A549 (cell line): Measurements from ENCODE around the gene UNC5C. TPM values are rescaled to one million over a fixed set of nuclear protein-coding genes. Genes with fewer than 3 reads are reported as not detected.

Experiments
- ATAC-seq, 2 experiments: fragments of 200-7000 bp in 1 of 2; fragments of >200 bp in 1 of 2; cut with Nextera tagmentation in 1 of 2; cut with Tn5 transposase in 1 of 2; 3 replicates each; pipeline versions ENCODE4 v1.8.0 to v1.9.1; 2018 to 2020; ENCODE audit warnings: mild to moderate bottlenecking in 1 of 2, moderate library complexity in 1 of 2
- CTCF ChIA-PET: fragments of 300-600 bp; sonication (Branson Sonifier 250); formaldehyde crosslinking; extraction: SDS; loops from one replicate; lab custom pipeline; 2021; ENCODE audit warnings: antibody characterized with exemption, inconsistent platforms; lab: Yijun Ruan, JAX
- POLR2A ChIA-PET: fragments of 350-600 bp; formaldehyde crosslinking; extraction: SDS; loops from one replicate; lab custom pipeline; 2021; ENCODE audit warnings: antibody characterized with exemption, inconsistent platforms; lab: Yijun Ruan, JAX
- DNase-seq, 2 experiments: peaks; one replicate each; pipeline versions ENCODE4 v3.0.0 to v3.0.0-alpha.2; 2011 to 2016; ENCODE audit warnings: low read depth in 1 of 2, low spot score in 1 of 2
- FAIRE-seq: peaks from 2 replicates; lab custom pipeline; 2011; peaks lifted over from hg19 to GRCh38; lab: Jason Lieb, UNC
- H3K27ac ChIP-seq, 2 experiments: fragments of >200 bp; sonication (Bioruptor Twin); formaldehyde crosslinking; 3 replicates each; pipeline ENCODE4 v1.5.1; 2016 to 2017
- H3K4me1 ChIP-seq: fragments of >200 bp; sonication (Bioruptor Twin); formaldehyde crosslinking; 3 replicates; pipeline ENCODE4 v1.6.1; 2016
- H3K4me2 ChIP-seq: fragments of >200 bp; sonication (Bioruptor Twin); formaldehyde crosslinking; 3 replicates; pipeline ENCODE4 v1.6.1; 2016
- H3K4me3 ChIP-seq: fragments of >200 bp; sonication (Bioruptor Twin); formaldehyde crosslinking; 3 replicates; pipeline ENCODE4 v1.5.1; 2016
- H3K9me3 ChIP-seq: fragments of >200 bp; sonication (Bioruptor Twin); formaldehyde crosslinking; 3 replicates; pipeline ENCODE4 v1.6.1; 2016
- CBX2 ChIP-seq: fragments of 200-600 bp; sonication (generic); IDR thresholded peaks from 2 replicates; pipeline ENCODE4 v1.6.1; 2016; ENCODE audit warnings: low read depth, mild to moderate bottlenecking, borderline replicate concordance
- CHD2 ChIP-seq: fragments of 150-350 bp; IDR thresholded peaks from 2 replicates; pipeline ENCODE4 v1.6.1; 2014; ENCODE audit warnings: low read length; ENCODE audit not compliant: partially characterized antibody
- CHD4 ChIP-seq: fragments of 200-600 bp; sonication (generic); IDR thresholded peaks from 2 replicates; pipeline ENCODE4 v1.6.1; 2016; ENCODE audit warnings: antibody characterized with exemption, mild to moderate bottlenecking, borderline replicate concordance
- E2F6 ChIP-seq: IDR thresholded peaks from 2 replicates; pipeline ENCODE4 v1.6.1; 2012; ENCODE audit warnings: low read depth, borderline replicate concordance
- EHF ChIP-seq: fragments of 250-450 bp; sonication (Bioruptor Pico); IDR thresholded peaks from 2 replicates; pipeline ENCODE4 v1.5.0; 2020; ENCODE audit warnings: mild to moderate bottlenecking
- EHMT2 ChIP-seq: fragments of 200-600 bp; sonication (generic); IDR thresholded peaks from 2 replicates; pipeline ENCODE4 v1.6.1; 2016; ENCODE audit warnings: antibody characterized with exemption, low read depth, mild to moderate bottlenecking, moderate library complexity
- EP300 ChIP-seq, 2 experiments: fragments of >200 bp; sonication (Bioruptor Twin); formaldehyde crosslinking; IDR thresholded peaks; 2 replicates in 1 of 2; 3 replicates in 1 of 2; pipeline ENCODE4 v1.6.1; 2016 to 2017
- ESRRA ChIP-seq: fragments of 150-350 bp; IDR thresholded peaks from 2 replicates; pipeline ENCODE4 v1.6.1; 2014; ENCODE audit warnings: mild to moderate bottlenecking, low read length, borderline replicate concordance
- FOSL2 ChIP-seq, 2 experiments: fragments of 450-650 bp in 1 of 2; fragments of >200 bp in 1 of 2; sonication (Bioruptor Twin) in 1 of 2; formaldehyde crosslinking; IDR thresholded peaks; 2 replicates each; pipeline versions ENCODE4 v1.5.0 to v1.6.1; 2016 to 2020; ENCODE audit warnings: mild to moderate bottlenecking in 1 of 2, moderate library complexity in 1 of 2
- GATA3 ChIP-seq: IDR thresholded peaks from 2 replicates; pipeline ENCODE4 v1.6.1; 2012; ENCODE audit warnings: borderline replicate concordance
- HDAC2 ChIP-seq: fragments of 200-600 bp; sonication (generic); IDR thresholded peaks from 2 replicates; pipeline ENCODE4 v1.6.1; 2016
- HES2 ChIP-seq: fragments of >200 bp; sonication (Bioruptor Twin); formaldehyde crosslinking; IDR thresholded peaks from 2 replicates; pipeline ENCODE4 v1.6.1; 2016
- HEYL ChIP-seq: fragments of 250-450 bp; sonication (Bioruptor Pico); IDR thresholded peaks from 2 replicates; pipeline ENCODE4 v1.8.0; 2021; ENCODE audit warnings: mild to moderate bottlenecking, moderate library complexity
- JUN ChIP-seq, 2 experiments: fragments of >200 bp; sonication (Bioruptor Twin); formaldehyde crosslinking; IDR thresholded peaks; 2 replicates in 1 of 2; 3 replicates in 1 of 2; pipeline ENCODE4 v1.6.1; 2016 to 2017
- KDM1A ChIP-seq: fragments of 200-600 bp; sonication (generic); IDR thresholded peaks from 2 replicates; pipeline ENCODE4 v1.6.1; 2016; ENCODE audit warnings: low read depth, mild to moderate bottlenecking
- MAFK ChIP-seq: fragments of 450-650 bp; IDR thresholded peaks from 2 replicates; pipeline ENCODE4 v1.6.1; 2014; ENCODE audit not compliant: partially characterized antibody
- NR3C1 ChIP-seq: fragments of >200 bp; sonication (Bioruptor Twin); formaldehyde crosslinking; IDR thresholded peaks from 3 replicates; pipeline ENCODE4 v1.6.1; 2017
- PHF8 ChIP-seq: fragments of 200-600 bp; sonication (generic); IDR thresholded peaks from 2 replicates; pipeline ENCODE4 v1.6.1; 2016; ENCODE audit warnings: low read depth, mild to moderate bottlenecking, antibody characterized with exemption, moderate library complexity, borderline replicate concordance
- POLR2AphosphoS2 ChIP-seq: conservative IDR thresholded peaks from 2 replicates; pipeline ENCODE4 v1.6.1; 2012; ENCODE audit warnings: low read length, improper control_type of control experiment, inconsistent platforms
- RARB ChIP-seq: fragments of 250-450 bp; sonication (Bioruptor Pico); IDR thresholded peaks from 2 replicates; pipeline ENCODE4 v1.8.0; 2021; ENCODE audit warnings: mild to moderate bottlenecking, moderate library complexity
- RFX5 ChIP-seq: fragments of 450-650 bp; IDR thresholded peaks from 2 replicates; pipeline ENCODE4 v1.7.1; 2014; ENCODE audit warnings: antibody characterized with exemption, mild to moderate bottlenecking, moderate library complexity
- RNF2 ChIP-seq: fragments of 200-600 bp; sonication (generic); IDR thresholded peaks from 2 replicates; pipeline ENCODE4 v1.6.1; 2016; ENCODE audit warnings: low read depth, mild to moderate bottlenecking, antibody characterized with exemption, moderate library complexity, borderline replicate concordance
- SREBF2 ChIP-seq: fragments of 450-650 bp; IDR thresholded peaks from 2 replicates; pipeline ENCODE4 v1.6.1; 2014; ENCODE audit warnings: mild to moderate bottlenecking, moderate library complexity
- ZC3H11A ChIP-seq: fragments of 450-650 bp; IDR thresholded peaks from 2 replicates; pipeline ENCODE4 v1.6.1; 2014; ENCODE audit warnings: antibody characterized with exemption, mild to moderate bottlenecking
- ZFP36 ChIP-seq: fragments of 450-650 bp; IDR thresholded peaks from 2 replicates; pipeline ENCODE4 v1.6.1; 2014; ENCODE audit warnings: borderline replicate concordance; ENCODE audit not compliant: partially characterized antibody
- ZSCAN20 ChIP-seq: fragments of 250-450 bp; sonication (Bioruptor Pico); IDR thresholded peaks from 2 replicates; pipeline ENCODE4 v1.8.0; 2022; ENCODE audit warnings: mild to moderate bottlenecking, moderate library complexity
- WGBS: methylation state at CpG from one replicate; pipeline ENCODE4 v1.1.6; 2017; ENCODE audit errors: missing lambda C conversion rate; 5-methylcytosine and 5-hydroxymethylcytosine counted together
- polyA plus RNA-seq, 4 experiments: library from polyadenylated mRNA; depleted of rRNA in 3 of 4; stranded (reverse); fragments of >200 nt; fragmentation: RNase III in 1 of 4; extraction: RNeasy Plus Mini Kit Qiagen cat#74134 plus additional on column Dnase treatment in 1 of 4; gene quantifications; 2 replicates in 3 of 4; 3 replicates in 1 of 4; pipeline ENCODE4 v1.2.3, GENCODE V29; 2011 to 2017
- TF ChIP-seq, protein P1 (sequence below): fragments of 250-450 bp; sonication (Bioruptor Pico); IDR thresholded peaks from 2 replicates; pipeline ENCODE4 v1.5.0; 2020; ENCODE audit warnings: low read depth, mild to moderate bottlenecking, moderate library complexity
- TF ChIP-seq, protein P2 (sequence below): IDR thresholded peaks from 2 replicates; pipeline ENCODE4 v1.6.1; 2012
- TF ChIP-seq, protein P3 (sequence below): fragments of >200 bp; sonication (Bioruptor Twin); formaldehyde crosslinking; IDR thresholded peaks from 3 replicates; pipeline ENCODE4 v1.5.1; 2016

UNC5C gene
- polyA plus RNA-seq, 2 of the 4 experiments (the other 2 are of a cell fraction): 0.13 TPM; not detected in 1

DNA sequence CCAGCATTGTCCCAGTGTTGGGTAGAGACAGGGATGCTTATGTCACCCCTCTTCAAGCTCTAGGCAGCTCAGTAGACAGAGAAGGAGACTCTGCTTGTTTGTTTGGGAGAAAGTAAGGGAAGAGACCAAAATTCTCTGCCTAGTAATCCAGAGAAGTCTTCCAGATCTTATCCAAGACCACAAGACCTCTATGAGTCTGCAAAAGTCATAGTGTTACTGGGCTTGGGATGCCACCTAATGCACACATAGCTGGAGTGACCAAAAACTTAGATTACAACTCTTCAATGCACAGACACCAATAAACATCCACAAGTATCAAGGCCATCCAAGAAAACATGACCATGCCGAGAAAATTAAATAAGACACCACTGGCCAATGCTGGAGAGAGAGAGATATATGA, 205.5 kb downstream of the UNC5C start:
- Histone ChIP-seq H3K27ac (no peak overlapping the region), H3K9me3 (peaks cover 4% of the 10 kb centered on the region; the same call in 1 of the 3 replicates), H3K4me1 (no peaks in the 10 kb centered on the region), H3K4me2 (no peak overlapping the region), H3K4me3 (no peak overlapping the region)
- FAIRE-seq (no peak), DNase-seq (no peak), ATAC-seq (no peak)
- TF ChIP-seq, protein P1, sequence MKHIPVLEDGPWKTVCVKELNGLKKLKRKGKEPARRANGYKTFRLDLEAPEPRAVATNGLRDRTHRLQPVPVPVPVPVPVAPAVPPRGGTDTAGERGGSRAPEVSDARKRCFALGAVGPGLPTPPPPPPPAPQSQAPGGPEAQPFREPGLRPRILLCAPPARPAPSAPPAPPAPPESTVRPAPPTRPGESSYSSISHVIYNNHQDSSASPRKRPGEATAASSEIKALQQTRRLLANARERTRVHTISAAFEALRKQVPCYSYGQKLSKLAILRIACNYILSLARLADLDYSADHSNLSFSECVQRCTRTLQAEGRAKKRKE (CRISPR knock-in tag): no peak
- TF ChIP-seq MAFK (no peak), EHMT2 (no peak), ZC3H11A (no peak), GATA3 (no peak), ESRRA (no peak), PHF8 (no peak), NR3C1 (no peak), HDAC2 (no peak), RARB (no peak), ZFP36 (no peak)
- TF ChIP-seq, protein P2, sequence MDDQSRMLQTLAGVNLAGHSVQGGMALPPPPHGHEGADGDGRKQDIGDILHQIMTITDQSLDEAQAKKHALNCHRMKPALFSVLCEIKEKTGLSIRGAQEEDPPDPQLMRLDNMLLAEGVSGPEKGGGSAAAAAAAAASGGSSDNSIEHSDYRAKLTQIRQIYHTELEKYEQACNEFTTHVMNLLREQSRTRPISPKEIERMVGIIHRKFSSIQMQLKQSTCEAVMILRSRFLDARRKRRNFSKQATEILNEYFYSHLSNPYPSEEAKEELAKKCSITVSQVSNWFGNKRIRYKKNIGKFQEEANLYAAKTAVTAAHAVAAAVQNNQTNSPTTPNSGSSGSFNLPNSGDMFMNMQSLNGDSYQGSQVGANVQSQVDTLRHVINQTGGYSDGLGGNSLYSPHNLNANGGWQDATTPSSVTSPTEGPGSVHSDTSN: no peak
- WGBS: 100% methylated on average over 1 of the region's 1 CpG
- ChIA-PET CTCF (interaction anchor here (0.6 kb wide), 1 partner anchor 133 kb away, joined by 4 read pairs; no protein-coding TSS in a partner anchor), POLR2A (no interaction called here)

GRCh38 chr4:95340191-95340590, 208.6 kb downstream of the UNC5C start:
- ChIA-PET CTCF (interaction anchor here (0.6 kb wide), 1 partner anchor 434 kb away, joined by 3 read pairs; no protein-coding TSS in a partner anchor), POLR2A (no interaction called here)
- Histone ChIP-seq H3K4me1 (no peaks in the 10 kb centered on the region), H3K4me3 (no peak overlapping the region), H3K27ac (no peak overlapping the region), H3K9me3 (no peaks in the 10 kb centered on the region)
- no peak for ATAC-seq
- TF ChIP-seq HEYL (no peak), CHD2 (no peak), CHD4 (no peak), RNF2 (no peak), RARB (no peak), RFX5 (no peak), ZSCAN20 (CRISPR knock-in tag) (no peak), FOSL2 (IDR thresholded peaks at IDR 0.05) (no peak), FOSL2 (CRISPR knock-in tag; IDR thresholded peaks at IDR 0.05) (no peak), E2F6 (no peak), JUN (IDR thresholded peaks at IDR 0.05) (no peak), EHMT2 (no peak), EP300 (IDR thresholded peaks at IDR 0.05) (no peak), KDM1A (no peak), CBX2 (no peak), NR3C1 (no peak), EHF (CRISPR knock-in tag) (no peak), SREBF2 (no peak), HES2 (no peak), POLR2AphosphoS2 (no peak)
- TF ChIP-seq, protein P3, sequence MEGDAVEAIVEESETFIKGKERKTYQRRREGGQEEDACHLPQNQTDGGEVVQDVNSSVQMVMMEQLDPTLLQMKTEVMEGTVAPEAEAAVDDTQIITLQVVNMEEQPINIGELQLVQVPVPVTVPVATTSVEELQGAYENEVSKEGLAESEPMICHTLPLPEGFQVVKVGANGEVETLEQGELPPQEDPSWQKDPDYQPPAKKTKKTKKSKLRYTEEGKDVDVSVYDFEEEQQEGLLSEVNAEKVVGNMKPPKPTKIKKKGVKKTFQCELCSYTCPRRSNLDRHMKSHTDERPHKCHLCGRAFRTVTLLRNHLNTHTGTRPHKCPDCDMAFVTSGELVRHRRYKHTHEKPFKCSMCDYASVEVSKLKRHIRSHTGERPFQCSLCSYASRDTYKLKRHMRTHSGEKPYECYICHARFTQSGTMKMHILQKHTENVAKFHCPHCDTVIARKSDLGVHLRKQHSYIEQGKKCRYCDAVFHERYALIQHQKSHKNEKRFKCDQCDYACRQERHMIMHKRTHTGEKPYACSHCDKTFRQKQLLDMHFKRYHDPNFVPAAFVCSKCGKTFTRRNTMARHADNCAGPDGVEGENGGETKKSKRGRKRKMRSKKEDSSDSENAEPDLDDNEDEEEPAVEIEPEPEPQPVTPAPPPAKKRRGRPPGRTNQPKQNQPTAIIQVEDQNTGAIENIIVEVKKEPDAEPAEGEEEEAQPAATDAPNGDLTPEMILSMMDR: no peak
- TF ChIP-seq, all 56 proteins: peak for 0
- FAIRE-seq (no peak), DNase-seq (no peak)
- no peak overlapping the region for H3K4me2 ChIP-seq
